GM12878 (cell line): ENCODE measurements around the gene VMAC. TPM values are rescaled to one million over a fixed set of nuclear protein-coding genes. Genes with fewer than 3 reads are reported as not detected.
A peak's percentile ranks its signal among the peaks of the same experiment; 100 is the strongest.

Experiments used
- BACH1 ChIP-seq: fragments of 450-650 bp; IDR thresholded peaks from 2 replicates; pipeline ENCODE4 v1.6.1; 2017; ENCODE audit warnings: mild to moderate bottlenecking, borderline replicate concordance
- CBX5 ChIP-seq: sonication (generic); IDR thresholded peaks from 2 replicates; pipeline ENCODE4 v1.6.1; 2016; ENCODE audit warnings: low read depth, moderate library complexity, mild to moderate bottlenecking, inconsistent platforms
- CEBPB ChIP-seq, 2 experiments: fragments of 150-350 bp in 1 of 2; IDR thresholded peaks; 2 replicates each; pipeline ENCODE4 v1.6.1; 2012 to 2014; ENCODE audit warnings: low read depth in 2 of 2, low read length in 2 of 2, borderline replicate concordance in 1 of 2, inconsistent platforms in 1 of 2
- DPF2 ChIP-seq: fragments of 450-650 bp; IDR thresholded peaks from 2 replicates; pipeline ENCODE4 v1.6.1; 2017; ENCODE audit warnings: mild to moderate bottlenecking
- E2F8 ChIP-seq: fragments of 450-650 bp; IDR thresholded peaks from 2 replicates; pipeline ENCODE4 v1.6.1; 2018; ENCODE audit warnings: mild to moderate bottlenecking, low read depth, moderate library complexity; ENCODE audit not compliant: partially characterized antibody
- IKZF1 ChIP-seq: fragments of 450-650 bp; conservative IDR thresholded peaks from 2 replicates; pipeline ENCODE4 v1.6.1; 2017; ENCODE audit warnings: antibody characterized with exemption, mild to moderate bottlenecking
- MXI1 ChIP-seq: fragments of 150-350 bp; IDR thresholded peaks from 2 replicates; pipeline ENCODE4 v1.6.1; 2011; ENCODE audit warnings: low read depth, mild to moderate bottlenecking, inconsistent platforms, low read length, improper control_type of control experiment
- NR2F1 ChIP-seq: fragments of 450-650 bp; conservative IDR thresholded peaks from 2 replicates; pipeline ENCODE4 v1.6.1; 2017; ENCODE audit warnings: mild to moderate bottlenecking
- NRF1 ChIP-seq: conservative IDR thresholded peaks from 2 replicates; pipeline ENCODE4 v1.6.1; 2011; ENCODE audit warnings: mild to moderate bottlenecking, low read depth, low read length, improper control_type of control experiment
- POLR2A ChIP-seq: IDR thresholded peaks from 2 replicates; pipeline ENCODE4 v1.6.1; 2011; ENCODE audit warnings: low read depth, mild to moderate bottlenecking, low read length
- RB1 ChIP-seq: fragments of 450-650 bp; formaldehyde crosslinking; IDR thresholded peaks from 2 replicates; pipeline ENCODE4 v1.6.1; 2017; ENCODE audit warnings: mild to moderate bottlenecking, borderline replicate concordance
- RELA ChIP-seq: fragments of 450-650 bp; IDR thresholded peaks from 2 replicates; pipeline ENCODE4 v1.8.0; 2014; ENCODE audit warnings: borderline replicate concordance; ENCODE audit not compliant: partially characterized antibody
- SUPT20H ChIP-seq: IDR thresholded peaks from 2 replicates; pipeline ENCODE4 v1.6.1; 2011; ENCODE audit warnings: low read depth, mild to moderate bottlenecking, low read length, moderate library complexity, borderline replicate concordance; ENCODE audit not compliant: control insufficient read depth
- TAF1 ChIP-seq: IDR thresholded peaks from 2 replicates; pipeline ENCODE4 v1.6.1; 2011; ENCODE audit warnings: mild to moderate bottlenecking, low read depth, low read length, borderline replicate concordance
- YY1 ChIP-seq: IDR thresholded peaks from 2 replicates; pipeline ENCODE4 v1.6.1; 2011; ENCODE audit warnings: low read depth, mild to moderate bottlenecking, low read length
- ZBTB4 ChIP-seq: fragments of 450-650 bp; formaldehyde crosslinking; IDR thresholded peaks from 2 replicates; pipeline ENCODE4 v1.4.0; 2022; ENCODE audit warnings: mild to moderate bottlenecking, moderate library complexity
- polyA plus RNA-seq, 11 experiments: library from polyadenylated mRNA; depleted of rRNA in 4 of 11; unstranded in 6 of 11; stranded (reverse) in 5 of 11; fragments of >200 nt; fragmentation: Nextera tagmentation in 4 of 11; fragmentation: Illumina TruSeq in 1 of 11; extraction: Ambion mirVana in 4 of 11; extraction: Trizol in 1 of 11; gene quantifications; 1 replicate in 1 of 11; 2 replicates in 10 of 11; pipeline versions ENCODE4 v1.2.1 to v1.2.3, GENCODE V29; 2011 to 2016; ENCODE audit warnings: inconsistent platforms in 2 of 11, missing spikeins in 2 of 11, low read depth in 1 of 11
- total RNA-seq, 4 experiments: library from RNA; depleted of rRNA in 3 of 4; stranded (reverse); fragments of >200 nt in 3 of 4; fragmentation: Illumina TruSeq in 1 of 4; extraction: Trizol in 1 of 4; gene quantifications; 2 replicates each; pipeline versions ENCODE4 v1.2.1 to v1.2.3, GENCODE V29; 2013 to 2021
- TF ChIP-seq, protein P1 (sequence below): fragments of 450-650 bp; IDR thresholded peaks from 2 replicates; pipeline ENCODE4 v1.6.1; 2016; ENCODE audit warnings: mild to moderate bottlenecking
- TF ChIP-seq, protein P2 (sequence below): fragments of 450-650 bp; conservative IDR thresholded peaks from 2 replicates; pipeline ENCODE4 v1.6.1; 2017; ENCODE audit warnings: mild to moderate bottlenecking, moderate library complexity
- TF ChIP-seq, protein P3 (sequence below): IDR thresholded peaks from 2 replicates; pipeline ENCODE4 v1.6.1; 2012; ENCODE audit warnings: low read depth, low read length, improper control_type of control experiment

The VMAC gene
- total and polyA plus RNA-seq, 10 of the 15 experiments (the other 5 are each of a cell fraction or from before 2014, with no cell fraction given), result 0.18 to 6.8 (median 1.8) TPM

- TF ChIP-seq YY1 (peak; percentile 60; the same call in 1 of the 2 replicates), DPF2 (peak; percentile 57; the same call in 1 of the 2 replicates), SUPT20H (no peak), NRF1 (peak; percentile 72), CEBPB (IDR thresholded peaks at IDR 0.05; ENCODE audit: borderline replicate concordance in 1 of 2, low read depth in 2 of 2, low read length in 2 of 2) (no peak), MXI1 (peak; percentile 80), ZBTB4 (CRISPR knock-in tag) (no peak), NR2F1 (peak; percentile 48; the same call in 1 of the 2 replicates), RELA (peak; percentile 30), BACH1 (peak; percentile 76; the same call in 1 of the 2 replicates), RB1 (peak; percentile 71; the same call in 1 of the 2 replicates), E2F8 (no peak), TAF1 (peak; percentile 63; the same call in 1 of the 2 replicates), CBX5 (no peak), IKZF1 (peak; percentile 48), POLR2A (peak; percentile 92)
- TF ChIP-seq, protein P1, sequence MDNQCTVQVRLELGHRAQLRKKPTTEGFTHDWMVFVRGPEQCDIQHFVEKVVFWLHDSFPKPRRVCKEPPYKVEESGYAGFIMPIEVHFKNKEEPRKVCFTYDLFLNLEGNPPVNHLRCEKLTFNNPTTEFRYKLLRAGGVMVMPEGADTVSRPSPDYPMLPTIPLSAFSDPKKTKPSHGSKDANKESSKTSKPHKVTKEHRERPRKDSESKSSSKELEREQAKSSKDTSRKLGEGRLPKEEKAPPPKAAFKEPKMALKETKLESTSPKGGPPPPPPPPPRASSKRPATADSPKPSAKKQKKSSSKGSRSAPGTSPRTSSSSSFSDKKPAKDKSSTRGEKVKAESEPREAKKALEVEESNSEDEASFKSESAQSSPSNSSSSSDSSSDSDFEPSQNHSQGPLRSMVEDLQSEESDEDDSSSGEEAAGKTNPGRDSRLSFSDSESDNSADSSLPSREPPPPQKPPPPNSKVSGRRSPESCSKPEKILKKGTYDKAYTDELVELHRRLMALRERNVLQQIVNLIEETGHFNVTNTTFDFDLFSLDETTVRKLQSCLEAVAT, result no peak
- TF ChIP-seq, protein P2, sequence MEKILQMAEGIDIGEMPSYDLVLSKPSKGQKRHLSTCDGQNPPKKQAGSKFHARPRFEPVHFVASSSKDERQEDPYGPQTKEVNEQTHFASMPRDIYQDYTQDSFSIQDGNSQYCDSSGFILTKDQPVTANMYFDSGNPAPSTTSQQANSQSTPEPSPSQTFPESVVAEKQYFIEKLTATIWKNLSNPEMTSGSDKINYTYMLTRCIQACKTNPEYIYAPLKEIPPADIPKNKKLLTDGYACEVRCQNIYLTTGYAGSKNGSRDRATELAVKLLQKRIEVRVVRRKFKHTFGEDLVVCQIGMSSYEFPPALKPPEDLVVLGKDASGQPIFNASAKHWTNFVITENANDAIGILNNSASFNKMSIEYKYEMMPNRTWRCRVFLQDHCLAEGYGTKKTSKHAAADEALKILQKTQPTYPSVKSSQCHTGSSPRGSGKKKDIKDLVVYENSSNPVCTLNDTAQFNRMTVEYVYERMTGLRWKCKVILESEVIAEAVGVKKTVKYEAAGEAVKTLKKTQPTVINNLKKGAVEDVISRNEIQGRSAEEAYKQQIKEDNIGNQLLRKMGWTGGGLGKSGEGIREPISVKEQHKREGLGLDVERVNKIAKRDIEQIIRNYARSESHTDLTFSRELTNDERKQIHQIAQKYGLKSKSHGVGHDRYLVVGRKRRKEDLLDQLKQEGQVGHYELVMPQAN, result peak; percentile 98
- TF ChIP-seq, protein P3, sequence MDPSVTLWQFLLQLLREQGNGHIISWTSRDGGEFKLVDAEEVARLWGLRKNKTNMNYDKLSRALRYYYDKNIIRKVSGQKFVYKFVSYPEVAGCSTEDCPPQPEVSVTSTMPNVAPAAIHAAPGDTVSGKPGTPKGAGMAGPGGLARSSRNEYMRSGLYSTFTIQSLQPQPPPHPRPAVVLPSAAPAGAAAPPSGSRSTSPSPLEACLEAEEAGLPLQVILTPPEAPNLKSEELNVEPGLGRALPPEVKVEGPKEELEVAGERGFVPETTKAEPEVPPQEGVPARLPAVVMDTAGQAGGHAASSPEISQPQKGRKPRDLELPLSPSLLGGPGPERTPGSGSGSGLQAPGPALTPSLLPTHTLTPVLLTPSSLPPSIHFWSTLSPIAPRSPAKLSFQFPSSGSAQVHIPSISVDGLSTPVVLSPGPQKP, result peak; percentile 43; the same call in 1 of the 2 replicates
Measured at GRCh38 chr19:5904352-5905113, at the start of gene VMAC (continued).
